IMR-90 (cell line): ENCODE data around the gene ALCAM. TPM values are rescaled to one million over a fixed set of nuclear protein-coding genes. Genes with fewer than 3 reads are reported as not detected.

Experiments
- ATAC-seq: fragments of 200-7000 bp; cut with Tn5 transposase; 2 replicates; pipeline ENCODE4 v1.9.1; 2020; ENCODE audit warnings: low read depth, mild to moderate bottlenecking, moderate library complexity
- BruUV-seq: library from RNA; stranded (reverse); fragments of 400-500 nt; replicated peaks from 2 replicates; lab custom pipeline; 2021; lab: Mats Ljungman, UMichigan
- CTCF ChIA-PET: fragments of 300-600 bp; formaldehyde crosslinking; extraction: SDS; loops from one replicate; lab custom pipeline; 2021; ENCODE audit warnings: antibody characterized with exemption; lab: Yijun Ruan, JAX
- POLR2A ChIA-PET: fragments of 300-600 bp; sonication (Branson Sonifier 250); formaldehyde crosslinking; loops from one replicate; lab custom pipeline; 2022; ENCODE audit warnings: antibody characterized with exemption; ENCODE audit not compliant: unreplicated experiment; lab: Charles Lee
- DNase-seq: peaks from one replicate; pipeline ENCODE4 v3.0.0; 2013
- H2AFZ ChIP-seq: replicated peaks from 2 replicates; pipeline ENCODE3; 2013; ENCODE audit warnings: low read length, mild to moderate bottlenecking; ENCODE audit not compliant: poor library complexity
- H2AK5ac ChIP-seq: 2 replicates; pipeline ENCODE4 v1.6.1; 2013; ENCODE audit warnings: low read depth, low read length, inconsistent platforms
- H2AK9ac ChIP-seq: replicated peaks from 2 replicates; pipeline ENCODE3; 2013; ENCODE audit warnings: mild to moderate bottlenecking, low read depth, low read length, moderate library complexity; ENCODE audit not compliant: poor library complexity
- H2BK120ac ChIP-seq: 2 replicates; pipeline ENCODE4 v1.6.1; 2013; ENCODE audit warnings: low read depth, low read length, inconsistent platforms
- H2BK15ac ChIP-seq: 3 replicates; pipeline ENCODE4 v1.6.1; 2013; ENCODE audit warnings: low read depth, low read length, inconsistent platforms
- H2BK20ac ChIP-seq: 2 replicates; pipeline ENCODE4 v1.6.1; 2013; ENCODE audit warnings: low read depth, mild to moderate bottlenecking, inconsistent platforms, low read length, moderate library complexity
- H2BK5ac ChIP-seq: 2 replicates; pipeline ENCODE4 v1.6.1; 2013; ENCODE audit warnings: mild to moderate bottlenecking, low read depth, low read length, inconsistent platforms; ENCODE audit not compliant: poor library complexity, severe bottlenecking
- H3K14ac ChIP-seq: replicated peaks from 2 replicates; pipeline ENCODE4 v1.6.1; 2013; ENCODE audit warnings: low read depth, low read length, inconsistent platforms
- H3K18ac ChIP-seq: 2 replicates; pipeline ENCODE4 v1.6.1; 2013; ENCODE audit warnings: low read depth, low read length, control low read depth
- H3K23ac ChIP-seq: 2 replicates; pipeline ENCODE4 v1.6.1; 2013; ENCODE audit warnings: low read depth, low read length, inconsistent platforms
- H3K27ac ChIP-seq: 2 replicates; pipeline ENCODE4 v1.5.1; 2013; ENCODE audit warnings: mild to moderate bottlenecking, control low read depth, low read length; ENCODE audit not compliant: insufficient read depth
- H3K27me3 ChIP-seq: 2 replicates; pipeline ENCODE4 v1.6.1; 2013; ENCODE audit warnings: low read length; ENCODE audit not compliant: control insufficient read depth, insufficient read depth
- H3K36me3 ChIP-seq: 2 replicates; pipeline ENCODE4 v1.6.1; 2013; ENCODE audit warnings: low read length, mixed read lengths; ENCODE audit not compliant: control insufficient read depth, insufficient read depth
- H3K4ac ChIP-seq: 2 replicates; pipeline ENCODE4 v1.6.1; 2013; ENCODE audit warnings: low read depth, low read length, inconsistent platforms
- H3K4me1 ChIP-seq: 2 replicates; pipeline ENCODE4 v1.6.1; 2013; ENCODE audit warnings: low read length, mixed read lengths; ENCODE audit not compliant: control insufficient read depth, insufficient read depth
- H3K4me2 ChIP-seq: 2 replicates; pipeline ENCODE4 v1.6.1; 2013; ENCODE audit warnings: low read depth, mild to moderate bottlenecking, control low read depth, low read length, moderate library complexity
- H3K4me3 ChIP-seq: 2 replicates; pipeline ENCODE4 v1.5.1; 2013; ENCODE audit warnings: low read depth, mild to moderate bottlenecking, control low read depth, low read length, moderate library complexity; ENCODE audit not compliant: insufficient read depth
- H3K56ac ChIP-seq: 2 replicates; pipeline ENCODE4 v1.6.1; 2013; ENCODE audit warnings: low read length, inconsistent platforms; ENCODE audit not compliant: insufficient read depth; ENCODE audit errors: extremely low read depth
- H3K79me1 ChIP-seq, 2 experiments: 2 replicates each; pipeline ENCODE4 v1.6.1; 2013; ENCODE audit warnings: low read length in 2 of 2, inconsistent platforms in 1 of 2, low read depth in 1 of 2
- H3K9ac ChIP-seq: 2 replicates; pipeline ENCODE4 v1.6.1; 2013; ENCODE audit warnings: low read depth, low read length, control low read depth
- H3K9me1 ChIP-seq: 2 replicates; pipeline ENCODE4 v1.6.1; 2013; ENCODE audit warnings: low read length, inconsistent platforms; ENCODE audit not compliant: insufficient read depth
- H3K9me3 ChIP-seq: 2 replicates; pipeline ENCODE4 v1.6.1; 2013; ENCODE audit warnings: low read length; ENCODE audit not compliant: control insufficient read depth, insufficient read depth
- H4K20me1 ChIP-seq: 2 replicates; pipeline ENCODE4 v1.6.1; 2013; ENCODE audit warnings: low read length, inconsistent platforms; ENCODE audit not compliant: insufficient read depth
- H4K5ac ChIP-seq: 2 replicates; pipeline ENCODE4 v1.6.1; 2013; ENCODE audit warnings: mild to moderate bottlenecking, low read depth, low read length, control low read depth
- H4K8ac ChIP-seq, 2 experiments: 2 replicates each; pipeline ENCODE4 v1.6.1; 2013; ENCODE audit warnings: low read depth in 2 of 2, low read length in 2 of 2, control low read depth in 1 of 2, inconsistent platforms in 1 of 2
- H4K91ac ChIP-seq: 2 replicates; pipeline ENCODE4 v1.6.1; 2013; ENCODE audit warnings: low read depth, low read length, inconsistent platforms; ENCODE audit not compliant: insufficient read depth
- RCOR1 ChIP-seq: IDR thresholded peaks from 2 replicates; pipeline ENCODE4 v1.6.1; 2012; ENCODE audit warnings: mild to moderate bottlenecking, low read length, improper control_type of control experiment; ENCODE audit not compliant: insufficient replicate concordance
- WGBS, 2 experiments: methylation state at CpG; one replicate each; pipeline versions ENCODE4 v1.1.5 to v1.1.7; 2013; ENCODE audit warnings: missing lambda C conversion rate in 2 of 2; ENCODE audit not compliant: insufficient read length in 1 of 2; ENCODE audit errors: extremely low coverage in 2 of 2; 5-methylcytosine and 5-hydroxymethylcytosine counted together
- dilution Hi-C: fragments of 300-500 bp; cut with HindIII; formaldehyde crosslinking; loops from one replicate; pipeline ENCODE4 v1.14.3; 2018; ENCODE audit warnings: low sequenced_read_pairs; ENCODE audit not compliant: unreplicated experiment
- in situ Hi-C: fragments of 300-500 bp; cut with MboI; formaldehyde crosslinking; loops from 3 replicates; pipeline ENCODE4 v1.14.3; 2019; ENCODE audit warnings: low sequenced_read_pairs, inconsistent platforms, mixed read lengths
- intact Hi-C: fragments of 100-400 bp; cut with micrococcal nuclease; formaldehyde crosslinking; loops from 2 replicates; pipeline ENCODE4 v1.10.0; 2022
- polyA plus RNA-seq, 3 experiments: library from polyadenylated mRNA; depleted of rRNA; stranded (reverse); fragments of >200 nt; gene quantifications; 2 replicates each; pipeline ENCODE4 v1.2.3, GENCODE V29; 2012; ENCODE audit warnings: low replicate concordance in 1 of 3
- total RNA-seq: library from RNA; depleted of rRNA; stranded (reverse); fragments of >200 nt; gene quantifications from 2 replicates; pipeline ENCODE4 v1.2.3, GENCODE V29; 2012
- TF ChIP-seq, protein P1 (sequence below): conservative IDR thresholded peaks from 2 replicates; pipeline ENCODE4 v1.5.1; 2012; ENCODE audit warnings: mild to moderate bottlenecking, low read depth, low read length, improper control_type of control experiment

Gene ALCAM
- total and polyA plus RNA-seq, 2 of the 4 experiments (the other 2 are of a cell fraction): 117 to 423 TPM

- no peak overlapping the region for H3K4me3 ChIP-seq
- CTCF ChIA-PET: no interaction called here
- peak overlapping the region; percentile 46 for H2BK5ac ChIP-seq
- H4K20me1 ChIP-seq: no peaks in the 10 kb centered on the region
- 100% methylated on average over 1 of the region's 3 CpGs; no CpG with 5 or more reads in 1 of the 2 experiments for WGBS, 2 experiments
- H3K56ac ChIP-seq: no peak overlapping the region
- H2BK15ac ChIP-seq: no peak overlapping the region
- H4K91ac ChIP-seq: no peak overlapping the region
- BruUV-seq: no TSS peak
- POLR2A ChIA-PET: no interaction called here
- peak overlapping the region; percentile 27; the same call in 1 of the 2 replicates for H3K18ac ChIP-seq
- no peak overlapping the region for H3K4me2 ChIP-seq
- TF ChIP-seq RCOR1: no peak
- TF ChIP-seq, protein P1, sequence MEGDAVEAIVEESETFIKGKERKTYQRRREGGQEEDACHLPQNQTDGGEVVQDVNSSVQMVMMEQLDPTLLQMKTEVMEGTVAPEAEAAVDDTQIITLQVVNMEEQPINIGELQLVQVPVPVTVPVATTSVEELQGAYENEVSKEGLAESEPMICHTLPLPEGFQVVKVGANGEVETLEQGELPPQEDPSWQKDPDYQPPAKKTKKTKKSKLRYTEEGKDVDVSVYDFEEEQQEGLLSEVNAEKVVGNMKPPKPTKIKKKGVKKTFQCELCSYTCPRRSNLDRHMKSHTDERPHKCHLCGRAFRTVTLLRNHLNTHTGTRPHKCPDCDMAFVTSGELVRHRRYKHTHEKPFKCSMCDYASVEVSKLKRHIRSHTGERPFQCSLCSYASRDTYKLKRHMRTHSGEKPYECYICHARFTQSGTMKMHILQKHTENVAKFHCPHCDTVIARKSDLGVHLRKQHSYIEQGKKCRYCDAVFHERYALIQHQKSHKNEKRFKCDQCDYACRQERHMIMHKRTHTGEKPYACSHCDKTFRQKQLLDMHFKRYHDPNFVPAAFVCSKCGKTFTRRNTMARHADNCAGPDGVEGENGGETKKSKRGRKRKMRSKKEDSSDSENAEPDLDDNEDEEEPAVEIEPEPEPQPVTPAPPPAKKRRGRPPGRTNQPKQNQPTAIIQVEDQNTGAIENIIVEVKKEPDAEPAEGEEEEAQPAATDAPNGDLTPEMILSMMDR: 0 out of 2 replicates have a peak, but pooled peaks have one; percentile 12
- H3K36me3 ChIP-seq: peaks cover 20% of the 10 kb centered on the region
- H4K5ac ChIP-seq: peak overlapping the region; percentile 9; the same call in 1 of the 2 replicates
- ATAC-seq (peak; percentile 72), DNase-seq (peak; percentile 58)
- no peak overlapping the region for H2AK5ac ChIP-seq
- no peak overlapping the region; a peak in 1 of 4 replicates for H4K8ac ChIP-seq
- no peaks in the 10 kb centered on the region for H3K27me3 ChIP-seq
- peaks cover 0 to 8% of the 10 kb centered on the region in 2 experiments; a peak in 1 of 4 replicates for H3K79me1 ChIP-seq
- no peaks in the 10 kb centered on the region; the same call in 1 of the 2 replicates for H3K4me1 ChIP-seq
- H2BK120ac ChIP-seq: no peak overlapping the region
- no peak overlapping the region for H3K9ac ChIP-seq
- H3K9me1 ChIP-seq: no peaks in the 10 kb centered on the region; the same call in 1 of the 2 replicates
- in situ Hi-C loops (no loop called here), dilution Hi-C loops (no loop called here), intact Hi-C loops (loop anchor here (10.0 kb wide), 1 partner anchor 281 kb away; no protein-coding TSS in a partner anchor)
- no peak overlapping the region for H2AK9ac ChIP-seq
- no peak overlapping the region for H2AFZ ChIP-seq
- no peak overlapping the region for H2BK20ac ChIP-seq
- H3K27ac ChIP-seq: no peak overlapping the region
- no peaks in the 10 kb centered on the region for H3K9me3 ChIP-seq
- H3K14ac ChIP-seq: no peak overlapping the region
- no peak overlapping the region for H3K4ac ChIP-seq
- H3K23ac ChIP-seq: no peak overlapping the region
These were observed 187.1 kb downstream of the ALCAM start for GRCh38 chr3:105553851-105554250.
